ENCODE results near the gene ZNF385B. TPM values are rescaled to one million over a fixed set of nuclear protein-coding genes. Genes with fewer than 3 reads are reported as not detected.

ZNF385B gene
- total RNA-seq, 1 experiment from 2014 or later, result 0.28 TPM

GRCh38 chr2:179495315-179495714 lies 366.1 kb downstream of the ZNF385B start:
- BruUV-seq (replicated peaks), result no TSS peak
- in situ Hi-C loops (cut with HindIII; ENCODE audit: low pct_unique_long_range_greater_than_20kb, low sequenced_read_pairs), result no loop called here
- CTCF ChIA-PET, result no interaction called here

GRCh38 chr2:179488563-179488962 lies 372.8 kb downstream of the ZNF385B start:
- no peak overlapping the region for H3K27ac ChIP-seq (ENCODE audit: low read length)
- H3K36me3 ChIP-seq (ENCODE audit: control insufficient read depth, insufficient read depth, low read length), result no peaks in the 10 kb centered on the region
- intact Hi-C loops (cut with micrococcal nuclease; ENCODE audit: unreplicated experiment), result no loop called here
- BruUV-seq (replicated peaks), result no TSS peak
- ATAC-seq (no peak), DNase-seq (ENCODE audit: low read depth, low spot score) (no peak)
- in situ Hi-C loops (cut with HindIII; ENCODE audit: low pct_unique_long_range_greater_than_20kb, low sequenced_read_pairs), result no loop called here
- no peak overlapping the region for H3K4me3 ChIP-seq (ENCODE audit: low read depth in 2 of 2, low read length in 2 of 2)
- H3K4me1 ChIP-seq (ENCODE audit: control insufficient read depth, insufficient read depth, low read length), result no peaks in the 10 kb centered on the region
- ChIA-PET POLR2A (no interaction called here), CTCF (no interaction called here)
- TF ChIP-seq TCF7L2 (IDR thresholded peaks at IDR 0.05; ENCODE audit: low read depth, low read length) (no peak), POLR2AphosphoS5 (IDR thresholded peaks at IDR 0.05; ENCODE audit: low read depth, low read length) (no peak), SIN3A (IDR thresholded peaks at IDR 0.05; ENCODE audit: borderline replicate concordance, insufficient read depth, low read depth, low read length) (no peak)
- TF ChIP-seq, protein P1, sequence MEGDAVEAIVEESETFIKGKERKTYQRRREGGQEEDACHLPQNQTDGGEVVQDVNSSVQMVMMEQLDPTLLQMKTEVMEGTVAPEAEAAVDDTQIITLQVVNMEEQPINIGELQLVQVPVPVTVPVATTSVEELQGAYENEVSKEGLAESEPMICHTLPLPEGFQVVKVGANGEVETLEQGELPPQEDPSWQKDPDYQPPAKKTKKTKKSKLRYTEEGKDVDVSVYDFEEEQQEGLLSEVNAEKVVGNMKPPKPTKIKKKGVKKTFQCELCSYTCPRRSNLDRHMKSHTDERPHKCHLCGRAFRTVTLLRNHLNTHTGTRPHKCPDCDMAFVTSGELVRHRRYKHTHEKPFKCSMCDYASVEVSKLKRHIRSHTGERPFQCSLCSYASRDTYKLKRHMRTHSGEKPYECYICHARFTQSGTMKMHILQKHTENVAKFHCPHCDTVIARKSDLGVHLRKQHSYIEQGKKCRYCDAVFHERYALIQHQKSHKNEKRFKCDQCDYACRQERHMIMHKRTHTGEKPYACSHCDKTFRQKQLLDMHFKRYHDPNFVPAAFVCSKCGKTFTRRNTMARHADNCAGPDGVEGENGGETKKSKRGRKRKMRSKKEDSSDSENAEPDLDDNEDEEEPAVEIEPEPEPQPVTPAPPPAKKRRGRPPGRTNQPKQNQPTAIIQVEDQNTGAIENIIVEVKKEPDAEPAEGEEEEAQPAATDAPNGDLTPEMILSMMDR (IDR thresholded peaks at IDR 0.05), result no peak
- TF ChIP-seq, protein P2, sequence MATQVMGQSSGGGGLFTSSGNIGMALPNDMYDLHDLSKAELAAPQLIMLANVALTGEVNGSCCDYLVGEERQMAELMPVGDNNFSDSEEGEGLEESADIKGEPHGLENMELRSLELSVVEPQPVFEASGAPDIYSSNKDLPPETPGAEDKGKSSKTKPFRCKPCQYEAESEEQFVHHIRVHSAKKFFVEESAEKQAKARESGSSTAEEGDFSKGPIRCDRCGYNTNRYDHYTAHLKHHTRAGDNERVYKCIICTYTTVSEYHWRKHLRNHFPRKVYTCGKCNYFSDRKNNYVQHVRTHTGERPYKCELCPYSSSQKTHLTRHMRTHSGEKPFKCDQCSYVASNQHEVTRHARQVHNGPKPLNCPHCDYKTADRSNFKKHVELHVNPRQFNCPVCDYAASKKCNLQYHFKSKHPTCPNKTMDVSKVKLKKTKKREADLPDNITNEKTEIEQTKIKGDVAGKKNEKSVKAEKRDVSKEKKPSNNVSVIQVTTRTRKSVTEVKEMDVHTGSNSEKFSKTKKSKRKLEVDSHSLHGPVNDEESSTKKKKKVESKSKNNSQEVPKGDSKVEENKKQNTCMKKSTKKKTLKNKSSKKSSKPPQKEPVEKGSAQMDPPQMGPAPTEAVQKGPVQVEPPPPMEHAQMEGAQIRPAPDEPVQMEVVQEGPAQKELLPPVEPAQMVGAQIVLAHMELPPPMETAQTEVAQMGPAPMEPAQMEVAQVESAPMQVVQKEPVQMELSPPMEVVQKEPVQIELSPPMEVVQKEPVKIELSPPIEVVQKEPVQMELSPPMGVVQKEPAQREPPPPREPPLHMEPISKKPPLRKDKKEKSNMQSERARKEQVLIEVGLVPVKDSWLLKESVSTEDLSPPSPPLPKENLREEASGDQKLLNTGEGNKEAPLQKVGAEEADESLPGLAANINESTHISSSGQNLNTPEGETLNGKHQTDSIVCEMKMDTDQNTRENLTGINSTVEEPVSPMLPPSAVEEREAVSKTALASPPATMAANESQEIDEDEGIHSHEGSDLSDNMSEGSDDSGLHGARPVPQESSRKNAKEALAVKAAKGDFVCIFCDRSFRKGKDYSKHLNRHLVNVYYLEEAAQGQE (IDR thresholded peaks at IDR 0.05; ENCODE audit: insufficient read depth in 1 of 2, low read depth in 2 of 2, low read length in 1 of 2), result no peak
- no peaks in the 10 kb centered on the region for H3K9me3 ChIP-seq (ENCODE audit: control insufficient read depth, insufficient read depth, low read depth, low read length)
- H3K27me3 ChIP-seq (ENCODE audit: control insufficient read depth, insufficient read depth, low read length), result no peaks in the 10 kb centered on the region

More at GRCh38 chr2:179495315-179495714, 366.1 kb downstream of the ZNF385B start:
- intact Hi-C loops (cut with micrococcal nuclease; ENCODE audit: unreplicated experiment), result no loop called here
- Histone ChIP-seq H3K9me3 (ENCODE audit: control insufficient read depth, insufficient read depth, low read depth, low read length) (no peaks in the 10 kb centered on the region), H3K4me1 (ENCODE audit: control insufficient read depth, insufficient read depth, low read length) (no peaks in the 10 kb centered on the region), H3K4me3 (ENCODE audit: low read depth in 2 of 2, low read length in 2 of 2) (no peak overlapping the region), H3K27ac (ENCODE audit: low read length) (no peak overlapping the region), H3K27me3 (ENCODE audit: control insufficient read depth, insufficient read depth, low read length) (no peaks in the 10 kb centered on the region), H3K36me3 (ENCODE audit: control insufficient read depth, insufficient read depth, low read length) (no peaks in the 10 kb centered on the region)
- POLR2A ChIA-PET, result no interaction called here
- DNase-seq (ENCODE audit: low read depth, low spot score) (no peak), ATAC-seq (no peak)
- TF ChIP-seq, protein P1 (IDR thresholded peaks at IDR 0.05), result no peak
- TF ChIP-seq SIN3A (IDR thresholded peaks at IDR 0.05; ENCODE audit: borderline replicate concordance, insufficient read depth, low read depth, low read length) (no peak), POLR2AphosphoS5 (IDR thresholded peaks at IDR 0.05; ENCODE audit: low read depth, low read length) (no peak), TCF7L2 (IDR thresholded peaks at IDR 0.05; ENCODE audit: low read depth, low read length) (no peak)
- TF ChIP-seq, protein P2 (IDR thresholded peaks at IDR 0.05; ENCODE audit: insufficient read depth in 1 of 2, low read depth in 2 of 2, low read length in 1 of 2), result no peak

Data from Panc1 (cell line).